GM12801 (cell line): ENCODE results near the gene CHD9.

Source experiments
- CTCF ChIP-seq: IDR thresholded peaks from one replicate; pipeline ENCODE4 v1.5.1; 2011; ENCODE audit warnings: control low read depth; ENCODE audit not compliant: insufficient read length; ENCODE audit errors: extremely low read depth

Gene CHD9

GRCh38 chr16:53135329-53135728 lies 80.5 kb downstream of the CHD9 start:
- no peak for TF ChIP-seq CTCF

GRCh38 chr16:53142823-53143568 lies 88.2 kb downstream of the CHD9 start:
- TF ChIP-seq CTCF, result no peak

GRCh38 chr16:53147500-53148065 lies 92.8 kb downstream of the CHD9 start:
- no peak for TF ChIP-seq CTCF

GRCh38 chr16:53150769-53151168 lies 96.0 kb downstream of the CHD9 start:
- TF ChIP-seq CTCF, result no peak

- TF ChIP-seq CTCF, result no peak
These were observed 97.5 kb downstream of the CHD9 start for GRCh38 chr16:53152329-53152728.

GRCh38 chr16:53153130-53153529 lies 98.3 kb downstream of the CHD9 start:
- no peak for TF ChIP-seq CTCF

DNA sequence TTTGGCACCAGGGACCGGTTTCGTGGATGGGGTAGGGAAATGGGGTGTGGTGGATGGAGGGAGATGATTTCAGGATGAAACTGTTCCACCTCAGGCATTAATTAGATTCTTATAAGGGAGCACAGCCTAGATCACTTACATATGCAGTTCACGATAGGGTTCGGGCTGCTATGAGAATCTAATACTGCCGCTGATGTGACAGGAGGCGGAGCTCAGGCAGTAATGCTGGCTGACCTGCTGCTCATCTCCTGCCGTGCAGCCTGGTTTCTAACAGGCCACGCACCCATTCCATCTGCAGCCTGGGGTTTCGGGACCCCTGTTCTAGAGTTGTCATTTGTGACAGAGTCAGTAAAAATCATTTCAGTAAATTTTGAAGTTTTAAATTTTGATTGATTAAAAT lies 99.7 kb downstream of the CHD9 start:
- TF ChIP-seq CTCF, result no peak
